NT2/D1 (cell line): ENCODE data around the gene UFC1.

Experiments
- SUZ12 ChIP-seq: IDR thresholded peaks from 2 replicates; pipeline ENCODE4 v1.6.1; 2011; ENCODE audit not compliant: insufficient read length, insufficient read depth; ENCODE audit errors: extremely low read depth
- ZNF274 ChIP-seq: IDR thresholded peaks from 2 replicates; pipeline ENCODE4 v1.6.1; 2011; ENCODE audit warnings: mild to moderate bottlenecking, low read depth, low read length

DNA sequence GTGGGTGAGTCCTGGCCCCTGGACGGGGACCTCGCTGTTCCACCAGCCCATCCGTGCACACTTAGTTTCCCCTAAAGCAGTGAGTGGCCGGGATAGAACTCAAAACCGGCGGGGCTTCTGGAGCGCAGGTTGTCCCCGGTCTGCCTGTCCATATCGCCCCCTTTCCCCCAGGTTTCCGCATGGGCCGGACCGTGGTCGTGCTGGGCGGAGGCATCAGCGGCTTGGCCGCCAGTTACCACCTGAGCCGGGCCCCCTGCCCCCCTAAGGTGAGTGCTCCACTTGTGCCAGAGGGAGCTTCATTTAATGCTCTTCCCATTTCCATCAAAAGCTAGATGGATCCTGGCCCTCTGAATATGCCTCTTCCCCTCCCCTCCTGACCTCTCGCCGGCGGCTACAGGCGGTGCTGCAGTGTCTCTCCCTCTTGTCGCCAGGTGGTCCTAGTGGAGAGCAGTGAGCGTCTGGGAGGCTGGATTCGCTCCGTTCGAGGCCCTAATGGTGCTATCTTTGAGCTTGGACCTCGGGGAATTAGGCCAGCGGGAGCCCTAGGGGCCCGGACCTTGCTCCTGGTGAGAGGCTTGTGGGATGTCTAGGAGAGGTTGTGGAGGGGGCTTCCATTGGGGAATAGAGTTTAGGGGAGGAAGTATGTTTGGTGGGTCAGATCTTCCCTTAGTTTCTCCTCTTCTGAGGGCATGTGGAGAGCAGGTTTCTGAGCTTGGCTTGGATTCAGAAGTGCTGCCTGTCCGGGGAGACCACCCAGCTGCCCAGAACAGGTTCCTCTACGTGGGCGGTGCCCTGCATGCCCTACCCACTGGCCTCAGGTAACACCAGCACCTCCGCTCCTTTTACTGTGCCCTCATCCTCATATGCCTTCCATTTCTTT, 13.1 kb downstream of the UFC1 start:
- TF ChIP-seq ZNF274 (no peak), SUZ12 (no peak)
